Upper lobe of left lung (tissue), 6 donors: Measurements from ENCODE around the gene BACH1. TPM values are rescaled to one million over a fixed set of nuclear protein-coding genes. Genes with fewer than 3 reads are reported as not detected.

Experiments
- ATAC-seq, 2 donors: fragments of 200-7000 bp; cut with Tn5 transposase; one replicate each; pipeline ENCODE4 v1.9.1; 2022; ENCODE audit warnings: mild to moderate bottlenecking in 2 of 2, moderate library complexity in 2 of 2; ENCODE audit not compliant: low FRiP score in 2 of 2
- DNase-seq, 2 donors: peaks; one replicate each; pipeline ENCODE4 v3.0.0-alpha.2; 2019 to 2020
- H3K27ac ChIP-seq, 4 donors: fragments of 200-600 bp; sonication (generic); one replicate each; pipeline ENCODE4 v1.5.1; 2016 to 2019
- H3K27me3 ChIP-seq, 4 donors: fragments of 200-600 bp; sonication (generic); one replicate each; pipeline ENCODE4 v1.5.1; 2017 to 2019
- H3K36me3 ChIP-seq, 4 donors: fragments of 200-600 bp; sonication (generic); one replicate each; pipeline ENCODE4 v1.5.1; 2016 to 2019
- H3K4me1 ChIP-seq, 4 donors: fragments of 200-600 bp; sonication (generic); one replicate each; pipeline ENCODE4 v1.5.1; 2018 to 2019
- H3K4me3 ChIP-seq, 4 donors: fragments of 200-600 bp; sonication (generic); one replicate each; pipeline ENCODE4 v1.5.1; 2017 to 2019; ENCODE audit warnings: mild to moderate bottlenecking in 2 of 4, moderate library complexity in 1 of 4
- H3K9me3 ChIP-seq, 4 donors: fragments of 200-600 bp; sonication (generic); one replicate each; pipeline ENCODE4 v1.5.1; 2018 to 2019
- CTCF ChIP-seq, 6 experiments: fragments of 450-650 bp in 4 of 6; fragments of 200-600 bp in 2 of 6; sonication (generic) in 2 of 6; IDR thresholded peaks; one replicate each; pipeline ENCODE4 v1.5.1; 2016 to 2019; ENCODE audit warnings: antibody characterized with exemption in 6 of 6
- EP300 ChIP-seq, 4 donors: sonication (generic); formaldehyde crosslinking; IDR thresholded peaks; one replicate each; pipeline ENCODE4 v1.5.1; 2017; ENCODE audit warnings: antibody characterized with exemption in 4 of 4, control low read depth in 2 of 4
- POLR2A ChIP-seq, 4 donors: fragments of 450-650 bp; IDR thresholded peaks; one replicate each; pipeline ENCODE4 v1.5.1; 2016 to 2017; ENCODE audit warnings: antibody characterized with exemption in 4 of 4, mild to moderate bottlenecking in 2 of 4
- POLR2AphosphoS5 ChIP-seq, 2 donors: sonication (generic); formaldehyde crosslinking; IDR thresholded peaks; one replicate each; pipeline ENCODE4 v1.5.1; 2017; ENCODE audit warnings: antibody characterized with exemption in 2 of 2
- WGBS, 2 donors: methylation state at CpG; one replicate each; pipeline ENCODE4 v1.1.5; 2017 to 2018; 5-methylcytosine and 5-hydroxymethylcytosine counted together
- total RNA-seq, 6 donors: library from RNA; depleted of rRNA in 4 of 6; stranded (reverse); fragments of >200 nt in 4 of 6; gene quantifications; one replicate each; pipeline versions ENCODE4 v1.1.0 to v1.2.1, GENCODE V29; 2016 to 2021
- donor health status: DM: no; HTN: no; CAD: no; lungs with moderate emphysema.
- donor health status: DM: no; HTN: yes; CAD: no; lungs with severe emphysema.

Gene BACH1
- total RNA-seq, 6 donors from 2014 or later, result 41.6 to 119 (median 78.9) TPM

GRCh38 chr21:29261555-29262540, 36.9 kb upstream of the BACH1 start:
- 81 to 85% methylated on average over 7 of the region's 7 CpGs for WGBS, 2 donors
- Histone ChIP-seq H3K36me3 (no peaks in the 10 kb centered on the region), H3K27ac (no peak overlapping the region), H3K4me1 (peaks cover 2 to 31% (median 8%) of the 10 kb centered on the region in 4 donors), H3K27me3 (no peaks in the 10 kb centered on the region), H3K9me3 (no peaks in the 10 kb centered on the region), H3K4me3 (no peak overlapping the region)
- no peak for TF ChIP-seq POLR2AphosphoS5 (IDR thresholded peaks at IDR 0.05)
- TF ChIP-seq EP300 (IDR thresholded peaks at IDR 0.05), result no peak
- TF ChIP-seq CTCF (IDR thresholded peaks at IDR 0.05), result no peak
- TF ChIP-seq POLR2A (IDR thresholded peaks at IDR 0.05), result no peak
- DNase-seq, result no peak
- ATAC-seq, result no peak

GRCh38 chr21:29264721-29265120, 34.0 kb upstream of the BACH1 start:
- WGBS, 2 donors, result 50 to 56% methylated on average over 1 of the region's 1 CpG
- no peak for ATAC-seq
- H3K27me3 ChIP-seq, result no peaks in the 10 kb centered on the region
- H3K36me3 ChIP-seq, result no peaks in the 10 kb centered on the region
- no peaks in the 10 kb centered on the region for H3K9me3 ChIP-seq
- peaks cover 0 to 7% (median 0%) of the 10 kb centered on the region in 4 donors for H3K4me1 ChIP-seq
- no peak for DNase-seq
- no peak for TF ChIP-seq POLR2A (IDR thresholded peaks at IDR 0.05)
- no peak for TF ChIP-seq POLR2AphosphoS5 (IDR thresholded peaks at IDR 0.05)
- no peak for TF ChIP-seq EP300 (IDR thresholded peaks at IDR 0.05)
- no peak for TF ChIP-seq CTCF (IDR thresholded peaks at IDR 0.05)
- no peak overlapping the region for H3K4me3 ChIP-seq
- no peak overlapping the region for H3K27ac ChIP-seq

GRCh38 chr21:29265690-29266479, 32.8 kb upstream of the BACH1 start:
- no peak for TF ChIP-seq CTCF (IDR thresholded peaks at IDR 0.05)
- DNase-seq (no peak), ATAC-seq (no peak)
- no peaks in the 10 kb centered on the region for H3K36me3 ChIP-seq
- 86 to 88% methylated on average over 6 of the region's 6 CpGs for WGBS, 2 donors
- peaks cover 0 to 4% (median 0%) of the 10 kb centered on the region in 4 donors for H3K4me1 ChIP-seq
- H3K4me3 ChIP-seq, result no peak overlapping the region
- no peaks in the 10 kb centered on the region for H3K9me3 ChIP-seq
- no peak overlapping the region for H3K27ac ChIP-seq
- no peaks in the 10 kb centered on the region for H3K27me3 ChIP-seq

GRCh38 chr21:29267666-29268065, 31.1 kb upstream of the BACH1 start:
- no peak for TF ChIP-seq EP300 (IDR thresholded peaks at IDR 0.05)
- no peak for TF ChIP-seq CTCF (IDR thresholded peaks at IDR 0.05)
- no peak for TF ChIP-seq POLR2A (IDR thresholded peaks at IDR 0.05)
- TF ChIP-seq POLR2AphosphoS5 (IDR thresholded peaks at IDR 0.05), result no peak
- ATAC-seq (no peak), DNase-seq (no peak)
- Histone ChIP-seq H3K4me3 (no peak overlapping the region), H3K4me1 (no peaks in the 10 kb centered on the region), H3K36me3 (no peaks in the 10 kb centered on the region), H3K9me3 (no peaks in the 10 kb centered on the region), H3K27me3 (no peaks in the 10 kb centered on the region), H3K27ac (no peak overlapping the region)
